ENCODE data around the gene SLC25A21. TPM values are rescaled to one million over a fixed set of nuclear protein-coding genes. Genes with fewer than 3 reads are reported as not detected.

The SLC25A21 gene
- total and polyA plus RNA-seq, 8 donors: 0.40 to 5.4 (median 1.3) TPM; not detected in 2

DNA sequence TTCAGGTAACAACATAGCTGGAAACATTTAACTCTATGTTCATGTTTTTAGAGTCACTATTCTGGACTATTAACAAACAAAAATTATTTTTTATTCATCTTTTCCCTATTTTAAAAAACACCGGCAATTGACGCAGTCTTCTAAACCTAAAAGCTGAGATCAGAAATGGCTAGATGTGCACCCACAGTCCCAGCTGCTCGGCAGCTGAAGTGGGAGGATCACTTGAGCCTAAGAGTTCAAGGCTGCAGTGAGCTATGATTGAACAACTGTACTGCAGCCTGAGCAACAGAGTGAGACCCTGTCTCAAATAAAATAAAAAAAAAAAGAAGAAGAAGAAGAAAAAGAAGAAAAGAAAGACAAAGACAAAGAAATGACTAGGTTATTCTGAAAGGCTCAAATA is 446.3 kb downstream of the SLC25A21 start:
- no peak for DNase-seq
- H3K4me1 ChIP-seq: no peaks in the 10 kb centered on the region
- 86 to 93% (median 90%) methylated on average over 3 of the region's 3 CpGs for WGBS, 5 donors
- H3K9me3 ChIP-seq: no peaks in the 10 kb centered on the region
- TF ChIP-seq, protein P1, sequence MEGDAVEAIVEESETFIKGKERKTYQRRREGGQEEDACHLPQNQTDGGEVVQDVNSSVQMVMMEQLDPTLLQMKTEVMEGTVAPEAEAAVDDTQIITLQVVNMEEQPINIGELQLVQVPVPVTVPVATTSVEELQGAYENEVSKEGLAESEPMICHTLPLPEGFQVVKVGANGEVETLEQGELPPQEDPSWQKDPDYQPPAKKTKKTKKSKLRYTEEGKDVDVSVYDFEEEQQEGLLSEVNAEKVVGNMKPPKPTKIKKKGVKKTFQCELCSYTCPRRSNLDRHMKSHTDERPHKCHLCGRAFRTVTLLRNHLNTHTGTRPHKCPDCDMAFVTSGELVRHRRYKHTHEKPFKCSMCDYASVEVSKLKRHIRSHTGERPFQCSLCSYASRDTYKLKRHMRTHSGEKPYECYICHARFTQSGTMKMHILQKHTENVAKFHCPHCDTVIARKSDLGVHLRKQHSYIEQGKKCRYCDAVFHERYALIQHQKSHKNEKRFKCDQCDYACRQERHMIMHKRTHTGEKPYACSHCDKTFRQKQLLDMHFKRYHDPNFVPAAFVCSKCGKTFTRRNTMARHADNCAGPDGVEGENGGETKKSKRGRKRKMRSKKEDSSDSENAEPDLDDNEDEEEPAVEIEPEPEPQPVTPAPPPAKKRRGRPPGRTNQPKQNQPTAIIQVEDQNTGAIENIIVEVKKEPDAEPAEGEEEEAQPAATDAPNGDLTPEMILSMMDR (IDR thresholded peaks at IDR 0.05): no peak
- no peak for TF ChIP-seq POLR2AphosphoS5 (IDR thresholded peaks at IDR 0.05)
- TF ChIP-seq POLR2A (IDR thresholded peaks at IDR 0.05): no peak
- TF ChIP-seq EP300 (IDR thresholded peaks at IDR 0.05): no peak
- H3K36me3 ChIP-seq: no peaks in the 10 kb centered on the region
- no peak overlapping the region for H3K4me3 ChIP-seq
- H3K27me3 ChIP-seq: no peaks in the 10 kb centered on the region
- H3K27ac ChIP-seq: no peak overlapping the region
- intact Hi-C loops (cut with DNase I; ENCODE audit: low total_unique reads): no loop called here

DNA sequence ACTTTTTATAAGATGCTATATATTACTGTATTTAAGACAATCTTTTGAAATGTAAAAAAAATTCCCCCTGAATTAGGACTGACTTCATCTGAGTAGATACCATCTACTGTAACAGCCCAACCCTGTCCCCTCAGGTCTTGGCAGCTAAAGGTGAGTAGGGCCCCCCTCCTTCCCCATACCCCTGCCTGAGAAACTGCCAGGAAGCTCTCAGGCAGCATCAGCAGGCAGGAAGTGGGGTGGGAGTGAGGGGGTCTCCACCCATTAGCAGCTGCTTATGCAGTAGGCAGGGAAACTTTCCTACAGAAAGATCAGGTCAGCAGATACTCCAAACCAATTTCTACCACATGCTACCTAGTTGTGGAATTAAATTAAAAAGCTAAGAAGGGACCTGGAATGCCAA is 448.2 kb downstream of the SLC25A21 start:
- no peaks in the 10 kb centered on the region for H3K27me3 ChIP-seq
- no peak for DNase-seq
- TF ChIP-seq, protein P1 (IDR thresholded peaks at IDR 0.05): no peak
- TF ChIP-seq POLR2AphosphoS5 (IDR thresholded peaks at IDR 0.05) (no peak), POLR2A (IDR thresholded peaks at IDR 0.05) (no peak), EP300 (IDR thresholded peaks at IDR 0.05) (no peak)

DNA sequence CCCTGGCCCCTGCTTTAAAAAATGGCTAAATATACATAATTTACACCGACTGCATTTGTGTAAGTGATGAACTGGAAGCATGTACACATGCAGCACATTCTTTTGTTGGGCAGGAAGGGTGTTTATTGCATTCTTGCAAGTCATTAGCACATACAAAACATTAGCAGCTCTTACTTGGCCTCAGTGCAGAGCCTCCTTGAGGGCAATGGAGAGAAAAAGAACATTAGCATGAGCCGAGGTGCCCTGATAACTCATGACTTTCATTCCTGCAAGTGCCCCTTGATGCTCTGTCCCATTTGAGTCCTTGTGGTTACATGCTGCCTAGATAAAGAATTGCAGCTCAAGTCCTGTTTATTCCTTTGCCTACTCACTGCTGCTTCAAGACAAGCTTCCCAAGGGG is 448.9 kb downstream of the SLC25A21 start:
- WGBS, 5 donors: 41 to 58% (median 53%) methylated on average over 2 of the region's 2 CpGs
- H3K27me3 ChIP-seq: no peaks in the 10 kb centered on the region
- no peak for DNase-seq
- H3K27ac ChIP-seq: no peak overlapping the region
- no peak for TF ChIP-seq EP300 (IDR thresholded peaks at IDR 0.05)
- TF ChIP-seq POLR2AphosphoS5 (IDR thresholded peaks at IDR 0.05): no peak
- TF ChIP-seq, protein P1 (IDR thresholded peaks at IDR 0.05): no peak
- TF ChIP-seq POLR2A (IDR thresholded peaks at IDR 0.05): no peak
- no peaks in the 10 kb centered on the region for H3K9me3 ChIP-seq
- H3K36me3 ChIP-seq: no peaks in the 10 kb centered on the region
- no peaks in the 10 kb centered on the region for H3K4me1 ChIP-seq
- intact Hi-C loops (cut with DNase I; ENCODE audit: low total_unique reads): no loop called here
- H3K4me3 ChIP-seq: no peak overlapping the region

More for the DNA sequence above, 448.2 kb downstream of the SLC25A21 start:
- H3K4me1 ChIP-seq: no peaks in the 10 kb centered on the region
- no peaks in the 10 kb centered on the region for H3K36me3 ChIP-seq
- no peak overlapping the region for H3K27ac ChIP-seq
- H3K9me3 ChIP-seq: no peaks in the 10 kb centered on the region
- H3K4me3 ChIP-seq: no peak overlapping the region
- intact Hi-C loops (cut with DNase I; ENCODE audit: low total_unique reads): no loop called here

DNA sequence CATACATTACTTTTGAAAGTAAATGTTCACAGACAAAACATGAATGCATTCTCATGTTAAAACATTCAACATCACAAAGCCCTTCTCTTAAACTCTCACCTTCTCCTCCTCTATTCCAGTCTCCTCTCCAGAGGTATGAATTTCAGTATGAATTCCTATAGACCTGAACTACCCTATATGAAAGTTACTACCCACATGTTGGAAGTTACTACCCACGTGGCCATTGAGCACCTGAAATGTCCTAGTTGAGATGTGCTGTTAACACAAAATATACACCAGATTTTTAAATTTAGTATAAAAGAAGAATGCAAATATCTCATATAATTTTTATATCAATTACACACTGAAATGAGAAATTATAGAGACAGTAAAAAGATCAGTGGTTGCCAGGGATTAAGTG is 450.5 kb downstream of the SLC25A21 start:
- Histone ChIP-seq H3K27ac (no peak overlapping the region), H3K27me3 (no peaks in the 10 kb centered on the region), H3K4me1 (no peaks in the 10 kb centered on the region), H3K9me3 (no peaks in the 10 kb centered on the region), H3K36me3 (no peaks in the 10 kb centered on the region), H3K4me3 (no peak overlapping the region)
- no peak for DNase-seq
- no peak for TF ChIP-seq POLR2AphosphoS5 (IDR thresholded peaks at IDR 0.05)
- no peak for TF ChIP-seq POLR2A (IDR thresholded peaks at IDR 0.05)
- TF ChIP-seq, protein P1 (IDR thresholded peaks at IDR 0.05): no peak
- TF ChIP-seq EP300 (IDR thresholded peaks at IDR 0.05): no peak
- intact Hi-C loops (cut with DNase I; ENCODE audit: low total_unique reads): no loop called here
- WGBS, 5 donors: 68 to 91% (median 76%) methylated on average over 1 of the region's 1 CpG

Data from stomach (tissue), 9 donors.